Gastrocnemius medialis (tissue), 4 donors: ENCODE measurements around the gene SDF2L1. TPM values are rescaled to one million over a fixed set of nuclear protein-coding genes. Genes with fewer than 3 reads are reported as not detected.

Experiments
- ATAC-seq, 2 donors: fragments of 150-250 bp; one replicate each; pipeline ENCODE4 v1.9.1; 2016
- DNase-seq, 2 donors: peaks; one replicate each; pipeline ENCODE4 v3.0.0-alpha.2; 2019
- H3K27ac ChIP-seq, 4 donors: fragments of 200-600 bp; sonication (generic); 1 replicate in 1 of 4; 2 replicates in 3 of 4; pipeline ENCODE4 v1.5.1; 2016 to 2018; ENCODE audit warnings: mild to moderate bottlenecking in 2 of 4, moderate library complexity in 1 of 4
- H3K27me3 ChIP-seq, 3 donors: fragments of 200-600 bp; sonication (generic) in 2 of 3; 1 replicate in 1 of 3; 2 replicates in 2 of 3; pipeline versions ENCODE4 v1.5.1 to v1.6.0; 2016 to 2019; ENCODE audit warnings: mild to moderate bottlenecking in 1 of 3, moderate library complexity in 1 of 3
- H3K36me3 ChIP-seq, 2 donors: fragments of 200-600 bp; sonication (generic) in 1 of 2; one replicate each; pipeline ENCODE4 v1.5.1; 2017 to 2018
- H3K4me1 ChIP-seq, 2 donors: fragments of 200-600 bp; sonication (generic) in 1 of 2; one replicate each; pipeline ENCODE4 v1.5.1; 2016 to 2017; ENCODE audit warnings: mild to moderate bottlenecking in 2 of 2
- H3K4me3 ChIP-seq, 4 donors: fragments of 200-600 bp; sonication (generic) in 3 of 4; 1 replicate in 1 of 4; 2 replicates in 3 of 4; pipeline ENCODE4 v1.5.1; 2016 to 2019; ENCODE audit warnings: mild to moderate bottlenecking in 2 of 4
- H3K9me3 ChIP-seq, 3 donors: fragments of 200-600 bp; sonication (generic) in 2 of 3; 1 replicate in 1 of 3; 2 replicates in 2 of 3; pipeline ENCODE4 v1.5.1; 2016 to 2019
- CTCF ChIP-seq, 5 experiments: fragments of 450-650 bp in 3 of 5; fragments of 200-600 bp in 2 of 5; sonication (generic) in 2 of 5; IDR thresholded peaks in 4 of 5; conservative IDR thresholded peaks in 1 of 5; 1 replicate in 4 of 5; 2 replicates in 1 of 5; pipeline ENCODE4 v1.5.1; 2016 to 2019; ENCODE audit warnings: antibody characterized with exemption in 5 of 5, mild to moderate bottlenecking in 3 of 5, moderate library complexity in 3 of 5
- POLR2A ChIP-seq, 2 donors: fragments of 450-650 bp; IDR thresholded peaks; one replicate each; pipeline ENCODE4 v1.6.1; 2017; ENCODE audit warnings: antibody characterized with exemption in 2 of 2, mild to moderate bottlenecking in 2 of 2, moderate library complexity in 2 of 2
- in situ Hi-C, 4 donors: fragments of 200-750 bp; cut with MboI; loops; one replicate each; pipeline versions ENCODE4 v1.15.0 to v1.8.0; 2017; ENCODE audit warnings: low sequenced_read_pairs in 4 of 4
- intact Hi-C: fragments of 100-400 bp; cut with DNase I; formaldehyde crosslinking; loops from one replicate; pipeline ENCODE4 v1.15.1; 2023; ENCODE audit warnings: low total_unique reads
- total RNA-seq, 4 donors: library from RNA; depleted of rRNA; stranded (reverse); fragments of >200 nt; gene quantifications; one replicate each; pipeline versions ENCODE4 v1.1.0 to v1.2.3, GENCODE V29; 2016

SDF2L1 gene
- total RNA-seq, 4 donors from 2014 or later: 8.5 to 33.2 (median 23.3) TPM

- H3K4me3 ChIP-seq: peak overlapping the region in 2 of 4 donors; percentile 51 to 56
- H3K4me1 ChIP-seq: peaks cover 0 to 6% of the 10 kb centered on the region in 2 donors
- ATAC-seq: no peak
- H3K36me3 ChIP-seq: no peaks in the 10 kb centered on the region
- intact Hi-C loops: no loop called here
- no peaks in the 10 kb centered on the region for H3K9me3 ChIP-seq
- TF ChIP-seq POLR2A (IDR thresholded peaks at IDR 0.05) (no peak), CTCF (IDR thresholded peaks at IDR 0.05 in 4 of 5, conservative IDR thresholded peaks at IDR 0.05 in 1 of 5) (no peak)
- no peak for DNase-seq
- peaks cover 13 to 16% (median 14%) of the 10 kb centered on the region in 3 donors for H3K27me3 ChIP-seq
- in situ Hi-C loops: no loop called here
- H3K27ac ChIP-seq: no peak overlapping the region
These were observed 14.9 kb downstream of the SDF2L1 start for GRCh38 chr22:21657020-21657359.

GRCh38 chr22:21657360-21658032 is 15.4 kb downstream of the SDF2L1 start:
- DNase-seq (peak; percentile 32 to 34), ATAC-seq (peak; percentile 62 to 69)
- Histone ChIP-seq H3K36me3 (no peaks in the 10 kb centered on the region), H3K9me3 (no peaks in the 10 kb centered on the region), H3K4me1 (peaks cover 0 to 3% of the 10 kb centered on the region in 2 donors), H3K4me3 (peak overlapping the region; percentile 51 to 62 (median 55)), H3K27me3 (peaks cover 13 to 16% (median 14%) of the 10 kb centered on the region in 3 donors), H3K27ac (no peak overlapping the region)
- in situ Hi-C loops: no loop called here
- intact Hi-C loops: no loop called here
- no peak for TF ChIP-seq CTCF (IDR thresholded peaks at IDR 0.05 in 4 of 5, conservative IDR thresholded peaks at IDR 0.05 in 1 of 5)
- TF ChIP-seq POLR2A (IDR thresholded peaks at IDR 0.05): no peak

GRCh38 chr22:21659864-21660525 is 17.9 kb downstream of the SDF2L1 start:
- H3K36me3 ChIP-seq: no peaks in the 10 kb centered on the region
- H3K9me3 ChIP-seq: no peaks in the 10 kb centered on the region
- no peak overlapping the region for H3K27ac ChIP-seq
- TF ChIP-seq POLR2A (IDR thresholded peaks at IDR 0.05) (no peak), CTCF (IDR thresholded peaks at IDR 0.05 in 4 of 5, conservative IDR thresholded peaks at IDR 0.05 in 1 of 5) (no peak)
- peaks cover 13 to 16% (median 14%) of the 10 kb centered on the region in 3 donors for H3K27me3 ChIP-seq
- no peak overlapping the region for H3K4me3 ChIP-seq
- no peaks in the 10 kb centered on the region for H3K4me1 ChIP-seq
- no peak for ATAC-seq
- in situ Hi-C loops (no loop called here), intact Hi-C loops (no loop called here)
- DNase-seq: no peak

- H3K36me3 ChIP-seq: no peaks in the 10 kb centered on the region
- no peak overlapping the region for H3K27ac ChIP-seq
- peaks cover 0 to 5% of the 10 kb centered on the region in 2 donors for H3K4me1 ChIP-seq
- H3K4me3 ChIP-seq: no peak overlapping the region
- peaks cover 13 to 16% (median 14%) of the 10 kb centered on the region in 3 donors for H3K27me3 ChIP-seq
- DNase-seq: no peak
- no peaks in the 10 kb centered on the region for H3K9me3 ChIP-seq
- in situ Hi-C loops: no loop called here
- intact Hi-C loops: no loop called here
- TF ChIP-seq POLR2A (IDR thresholded peaks at IDR 0.05) (no peak), CTCF (IDR thresholded peaks at IDR 0.05 in 4 of 5, conservative IDR thresholded peaks at IDR 0.05 in 1 of 5) (no peak)
- no peak for ATAC-seq
These were observed 18.8 kb downstream of the SDF2L1 start for GRCh38 chr22:21660904-21661303.
